ENCODE measurements around the gene TPRG1. TPM values are rescaled to one million over a fixed set of nuclear protein-coding genes. Genes with fewer than 3 reads are reported as not detected.

Gene TPRG1
- total RNA-seq, 2 donors from 2014 or later: 0.69 to 1.3 TPM

- peaks cover 8% of the 10 kb centered on the region for H3K4me1 ChIP-seq (ENCODE audit: control insufficient read depth, insufficient read depth, low read length)
- H3K4me3 Mint-ChIP-seq: no peak overlapping the region
- no peak overlapping the region for H3K27ac ChIP-seq (ENCODE audit: low read depth, low read length)
- no peaks in the 10 kb centered on the region for H3K9me3 Mint-ChIP-seq
- no peak overlapping the region for H3K27ac Mint-ChIP-seq
- H3K27me3 Mint-ChIP-seq (ENCODE audit: insufficient read depth): no peaks in the 10 kb centered on the region
- TF ChIP-seq CTCF (conservative IDR thresholded peaks at IDR 0.05): no peak
- H3K36me3 Mint-ChIP-seq (ENCODE audit: low read depth): no peaks in the 10 kb centered on the region
- H3K4me3 ChIP-seq (ENCODE audit: low read length): no peak overlapping the region
- no peaks in the 10 kb centered on the region for H3K9me3 ChIP-seq (ENCODE audit: control insufficient read depth, low read length)
- H3K27me3 ChIP-seq (ENCODE audit: control insufficient read depth, insufficient read depth, low read length, poor library complexity, severe bottlenecking): no peaks in the 10 kb centered on the region
- H3K4me1 Mint-ChIP-seq: peaks cover 24% of the 10 kb centered on the region
- H3K9ac ChIP-seq (ENCODE audit: extremely low read depth, low read length, poor library complexity, severe bottlenecking): no peak overlapping the region
- H3K36me3 ChIP-seq (ENCODE audit: control insufficient read depth, insufficient read depth, low read length): no peaks in the 10 kb centered on the region
- 96% methylated on average over 3 of the region's 3 CpGs; no CpG with 5 or more reads in 1 of the 2 experiments for WGBS, 2 experiments (ENCODE audit: insufficient coverage in 1 of 2, insufficient read length in 1 of 2)
- no peak for DNase-seq
Measured at GRCh38 chr3:189320511-189320910, 148.7 kb downstream of the TPRG1 start.

- Histone ChIP-seq H3K4me1 (ENCODE audit: control insufficient read depth, insufficient read depth, low read length) (peaks cover 8% of the 10 kb centered on the region), H3K9me3 (ENCODE audit: control insufficient read depth, low read length) (no peaks in the 10 kb centered on the region), H3K27me3 (ENCODE audit: control insufficient read depth, insufficient read depth, low read length, poor library complexity, severe bottlenecking) (no peaks in the 10 kb centered on the region), H3K36me3 (ENCODE audit: control insufficient read depth, insufficient read depth, low read length) (no peaks in the 10 kb centered on the region), H3K9ac (ENCODE audit: extremely low read depth, low read length, poor library complexity, severe bottlenecking) (no peak overlapping the region), H3K27ac (ENCODE audit: low read depth, low read length) (no peak overlapping the region), H3K4me3 (ENCODE audit: low read length) (no peak overlapping the region)
- H3K4me1 Mint-ChIP-seq: peaks cover 15% of the 10 kb centered on the region
- no peaks in the 10 kb centered on the region for H3K9me3 Mint-ChIP-seq
- no peaks in the 10 kb centered on the region for H3K27me3 Mint-ChIP-seq (ENCODE audit: insufficient read depth)
- no peak overlapping the region for H3K4me3 Mint-ChIP-seq
- 92 to 95% methylated on average over 3 to 4 of the region's 4 CpGs for WGBS, 2 experiments (ENCODE audit: insufficient coverage in 1 of 2, insufficient read length in 1 of 2)
- DNase-seq: no peak
- TF ChIP-seq CTCF (conservative IDR thresholded peaks at IDR 0.05): no peak
- no peaks in the 10 kb centered on the region for H3K36me3 Mint-ChIP-seq (ENCODE audit: low read depth)
- no peak overlapping the region for H3K27ac Mint-ChIP-seq
Measured at GRCh38 chr3:189322339-189322738, 150.6 kb downstream of the TPRG1 start.

GRCh38 chr3:189324538-189325138 lies 152.9 kb downstream of the TPRG1 start:
- H3K27ac Mint-ChIP-seq: no peak overlapping the region

More at GRCh38 chr3:189324538-189325138, 152.9 kb downstream of the TPRG1 start:
- Histone ChIP-seq H3K9me3 (ENCODE audit: control insufficient read depth, low read length) (no peaks in the 10 kb centered on the region), H3K36me3 (ENCODE audit: control insufficient read depth, insufficient read depth, low read length) (no peaks in the 10 kb centered on the region), H3K4me3 (ENCODE audit: low read length) (no peak overlapping the region), H3K9ac (ENCODE audit: extremely low read depth, low read length, poor library complexity, severe bottlenecking) (no peak overlapping the region), H3K27me3 (ENCODE audit: control insufficient read depth, insufficient read depth, low read length, poor library complexity, severe bottlenecking) (no peaks in the 10 kb centered on the region), H3K27ac (ENCODE audit: low read depth, low read length) (no peak overlapping the region), H3K4me1 (ENCODE audit: control insufficient read depth, insufficient read depth, low read length) (peaks cover 8% of the 10 kb centered on the region)
- H3K9me3 Mint-ChIP-seq: no peaks in the 10 kb centered on the region
- no peak for DNase-seq
- WGBS, 2 experiments (ENCODE audit: insufficient coverage in 1 of 2, insufficient read length in 1 of 2): 93 to 95% methylated on average over 4 to 5 of the region's 5 CpGs
- no peak for TF ChIP-seq CTCF (conservative IDR thresholded peaks at IDR 0.05)
- H3K27me3 Mint-ChIP-seq (ENCODE audit: insufficient read depth): no peaks in the 10 kb centered on the region
- H3K36me3 Mint-ChIP-seq (ENCODE audit: low read depth): no peaks in the 10 kb centered on the region
- peaks cover 15% of the 10 kb centered on the region for H3K4me1 Mint-ChIP-seq
- no peak overlapping the region for H3K4me3 Mint-ChIP-seq

All from endodermal cell (in vitro differentiated cells).